Naive thymus-derived CD4-positive, alpha-beta T cell (primary cell): ENCODE measurements around the gene ZBTB21. TPM values are rescaled to one million over a fixed set of nuclear protein-coding genes. Genes with fewer than 3 reads are reported as not detected.
A peak's percentile ranks its signal among the peaks of the same experiment; 100 is the strongest.

Source experiments
- ATAC-seq: fragments of 150-1000 bp; cut with Tn5 transposase; 2 replicates; pipeline ENCODE4 v1.10.0; 2021; ENCODE audit warnings: mild to moderate bottlenecking, moderate library complexity
- CTCF ChIA-PET: fragments of 350-600 bp; sonication (Branson Sonifier 250); formaldehyde crosslinking; loops from one replicate; lab custom pipeline; 2021; ENCODE audit warnings: antibody characterized with exemption; lab: Charles Lee
- POLR2A ChIA-PET: fragments of 350-600 bp; sonication (Branson Sonifier 250); formaldehyde crosslinking; loops from one replicate; lab custom pipeline; 2021; ENCODE audit warnings: antibody characterized with exemption, inconsistent platforms; lab: Charles Lee
- DNase-seq, 9 donors: peaks; one replicate each; pipeline versions ENCODE4 v3.0.0 to v3.0.0-alpha.2; 2020 to 2022; ENCODE audit warnings: mixed read lengths in 1 of 9
- H3K27ac ChIP-seq: one replicate; pipeline ENCODE4 v1.7.0; 2013; ENCODE audit warnings: mild to moderate bottlenecking, low read depth, low read length, moderate library complexity
- H3K27me3 ChIP-seq, 2 donors: one replicate each; pipeline ENCODE4 v1.7.0; 2013; ENCODE audit warnings: low read length in 2 of 2, mild to moderate bottlenecking in 2 of 2, moderate library complexity in 2 of 2; ENCODE audit not compliant: control insufficient read depth in 2 of 2, insufficient read depth in 2 of 2
- H3K36me3 ChIP-seq, 3 experiments: 1 replicate in 2 of 3; 2 replicates in 1 of 3; pipeline ENCODE4 v1.7.0; 2013; ENCODE audit warnings: low read length in 3 of 3, mild to moderate bottlenecking in 3 of 3, moderate library complexity in 1 of 3; ENCODE audit not compliant: insufficient read depth in 3 of 3, control insufficient read depth in 2 of 3
- H3K4me1 ChIP-seq, 2 donors: one replicate each; pipeline ENCODE4 v1.7.0; 2013; ENCODE audit warnings: low read length in 2 of 2, mild to moderate bottlenecking in 2 of 2, moderate library complexity in 1 of 2; ENCODE audit not compliant: control insufficient read depth in 2 of 2, insufficient read depth in 2 of 2
- H3K4me3 ChIP-seq: 2 replicates; pipeline ENCODE4 v1.7.0; 2013; ENCODE audit warnings: mild to moderate bottlenecking, low read length
- H3K9me3 ChIP-seq, 3 experiments: 1 replicate in 2 of 3; 2 replicates in 1 of 3; pipeline ENCODE4 v1.7.0; 2013; ENCODE audit warnings: low read length in 3 of 3; ENCODE audit not compliant: control insufficient read depth in 2 of 3
- H3K27ac Mint-ChIP-seq, 9 donors: one replicate each; pipeline ENCODE4 v1.8.0; 2020 to 2022; ENCODE audit warnings: mixed read lengths in 9 of 9, mild to moderate bottlenecking in 8 of 9, moderate library complexity in 5 of 9, inconsistent platforms in 2 of 9
- H3K27me3 Mint-ChIP-seq, 5 donors: one replicate each; pipeline ENCODE4 v1.8.0; 2021 to 2022; ENCODE audit warnings: mixed read lengths in 5 of 5, mild to moderate bottlenecking in 1 of 5
- H3K36me3 Mint-ChIP-seq, 5 donors: one replicate each; pipeline ENCODE4 v1.8.0; 2020 to 2022; ENCODE audit warnings: mixed read lengths in 5 of 5, mild to moderate bottlenecking in 3 of 5, inconsistent platforms in 1 of 5
- H3K4me1 Mint-ChIP-seq, 7 donors: one replicate each; pipeline ENCODE4 v1.8.0; 2020 to 2022; ENCODE audit warnings: mixed read lengths in 7 of 7, mild to moderate bottlenecking in 3 of 7, inconsistent platforms in 1 of 7
- H3K4me3 Mint-ChIP-seq, 10 donors: one replicate each; pipeline ENCODE4 v1.8.0; 2020 to 2022; ENCODE audit warnings: mild to moderate bottlenecking in 10 of 10, mixed read lengths in 10 of 10, moderate library complexity in 6 of 10, inconsistent platforms in 2 of 10
- H3K9me3 Mint-ChIP-seq, 11 donors: one replicate each; pipeline ENCODE4 v1.8.0; 2020 to 2022; ENCODE audit warnings: mixed read lengths in 11 of 11, mild to moderate bottlenecking in 4 of 11, inconsistent platforms in 1 of 11, moderate library complexity in 1 of 11
- intact Hi-C, 2 donors: fragments of 100-400 bp; cut with micrococcal nuclease; formaldehyde crosslinking; loops; one replicate each; pipeline ENCODE4 v1.15.1; 2023
- polyA plus RNA-seq, 2 donors: library from polyadenylated mRNA; unstranded; fragments of 300-500 nt; fragmentation: Illumina TruSeq; gene quantifications; one replicate each; pipeline ENCODE4 v1.2.3, GENCODE V29; 2021
- total RNA-seq, 6 experiments: library from RNA in 5 of 6; stranded (reverse) in 5 of 6; gene quantifications; 1 replicate in 5 of 6; 2 replicates in 1 of 6; pipeline ENCODE4 v1.2.3 and lab custom pipeline; 2021 to 2026

Gene ZBTB21
- total RNA-seq (100 to 1,000 TPM in 2 of 5 experiments, 10 to 100 TPM in 3; 16.8 to 137 (median 25.2) TPM), polyA plus RNA-seq (1 to 10 TPM; 4.3 to 9.7 TPM), total RNA-seq (lab: John Stamatoyannopoulos, UW) (150 reads per million, percentile 90 among the genes with 10 or more reads in this experiment)

DNA sequence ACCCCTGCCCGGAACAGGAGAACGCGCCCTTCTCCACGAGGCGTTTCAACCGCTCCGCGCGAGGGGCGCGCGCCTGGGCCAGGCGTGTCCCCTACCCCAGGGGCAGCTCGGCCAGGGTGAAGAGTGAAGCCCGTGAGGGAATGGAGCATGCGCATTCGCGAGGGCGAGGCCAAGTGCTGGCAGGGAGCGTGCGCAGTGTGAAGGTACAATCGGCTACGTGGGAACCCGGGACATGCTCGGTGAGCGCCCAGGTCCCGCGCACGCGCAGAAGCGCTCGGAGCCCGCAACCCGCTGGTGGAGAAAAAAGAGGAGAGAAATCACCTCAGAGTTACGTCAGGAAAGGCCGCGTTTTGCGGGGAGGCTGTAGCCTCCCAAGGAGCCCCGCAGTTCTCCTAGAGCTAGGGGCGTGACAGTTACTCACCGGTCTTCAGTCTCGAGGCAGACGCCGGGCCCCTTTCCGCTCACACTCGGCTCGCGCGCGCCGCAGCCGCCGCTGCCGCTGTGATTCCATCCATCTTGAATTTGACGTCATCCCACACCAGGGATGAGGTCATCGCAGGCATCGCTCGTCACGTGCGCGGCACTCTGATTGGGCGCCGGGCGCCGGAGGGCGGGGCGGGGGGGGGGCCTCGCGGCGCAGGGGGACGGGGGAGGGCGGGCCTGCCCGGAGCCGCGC is at the start of gene ZBTB21:
Gene ZBTB21, minus strand, starts transcription at position 530 of the 676 bp plus-strand sequence. CDS start 16,265 bp downstream, outside the sequence.
- CTCF ChIA-PET: interaction anchor here (0.6 to 5.9 kb wide), 3 partner anchors 54 to 107 kb away, joined by 3 to 60 read pairs (median 9); no protein-coding TSS in a partner anchor
- no peaks in the 10 kb centered on the region for H3K36me3 ChIP-seq
- peak; percentile 96 to 99 (median 98) for DNase-seq
- peak; percentile 87 for ATAC-seq
- Mint-ChIP-seq H3K27ac (peak within 1 kb of the TSS; percentile 99 to 100 (median 99)), H3K4me3 (peak within 1 kb of the TSS; percentile 93 to 99 (median 96)), H3K36me3 (peaks cover 3 to 23% (median 4%) of the 10 kb centered on the region in 5 donors), H3K27me3 (peaks cover 0 to 24% (median 0%) of the 10 kb centered on the region in 5 donors), H3K9me3 (peaks cover 0 to 7% (median 0%) of the 10 kb centered on the region in 11 donors), H3K4me1 (peaks cover 7 to 48% (median 41%) of the 10 kb centered on the region in 7 donors)
- POLR2A ChIA-PET: interaction anchor here (0.7 to 13.0 kb wide), 7 partner anchors 9 to 108 kb away, joined by 3 to 122 read pairs (median 4); no protein-coding TSS in a partner anchor
- H3K4me1 ChIP-seq: peaks cover 0 to 5% of the 10 kb centered on the region in 2 donors
- H3K9me3 ChIP-seq: peaks cover 0 to 3% (median 0%) of the 10 kb centered on the region in 3 experiments
- no peaks in the 10 kb centered on the region for H3K27me3 ChIP-seq
- peak within 1 kb of the TSS; percentile 92 for H3K27ac ChIP-seq
- intact Hi-C loops: loop anchor here (1.0 to 10.0 kb wide), 14 partner anchors 8 to 645 kb away; partner anchors contain the start of genes MX2 (in 2 of the 2), PRDM15 (in 2 of the 2), RSPH1 (in 1 of the 2) and UBASH3A (in 1 of the 2)
- peak within 1 kb of the TSS; percentile 78 for H3K4me3 ChIP-seq

DNA sequence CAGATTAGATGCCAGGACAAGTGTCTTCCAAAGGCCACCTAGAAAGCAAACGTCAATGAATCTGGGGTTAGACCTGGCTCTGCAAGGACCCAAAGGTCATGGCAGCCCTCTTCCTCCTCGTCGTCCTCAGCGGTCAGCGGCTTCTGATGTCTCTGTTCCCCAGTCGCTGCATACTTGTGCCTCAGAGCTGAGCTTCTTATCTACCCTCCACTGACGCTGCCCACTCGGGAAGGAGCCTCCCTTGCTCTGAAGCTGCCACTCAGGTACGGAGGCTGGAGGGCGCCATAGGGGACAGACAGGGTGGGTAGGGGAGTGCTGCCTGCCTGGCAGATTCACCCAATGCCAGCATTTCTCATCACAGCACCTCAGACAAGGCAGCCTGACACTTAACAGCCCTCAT is 49.6 kb upstream of the ZBTB21 start:
- Mint-ChIP-seq H3K27me3 (peaks cover 0 to 13% (median 0%) of the 10 kb centered on the region in 5 donors), H3K9me3 (peaks cover 0 to 3% (median 0%) of the 10 kb centered on the region in 11 donors), H3K4me1 (peaks cover 33 to 71% (median 53%) of the 10 kb centered on the region in 7 donors), H3K36me3 (no peaks in the 10 kb centered on the region), H3K4me3 (no peak overlapping the region), H3K27ac (peak overlapping the region in 7 of 9 donors; percentile 59 to 99 (median 78))
- ChIA-PET POLR2A (no interaction called here), CTCF (interaction anchor here (0.6 to 1.1 kb wide), 3 partner anchors 48 to 57 kb away, joined by 3 read pairs; no protein-coding TSS in a partner anchor)
- H3K27me3 ChIP-seq: no peaks in the 10 kb centered on the region
- no peak overlapping the region for H3K27ac ChIP-seq
- no peaks in the 10 kb centered on the region for H3K36me3 ChIP-seq
- H3K4me1 ChIP-seq: peaks cover 20 to 32% of the 10 kb centered on the region in 2 donors
- ATAC-seq (no peak), DNase-seq (no peak)
- no peak overlapping the region for H3K4me3 ChIP-seq
- intact Hi-C loops: loop anchor here (5.0 to 10.0 kb wide), 3 partner anchors 162 to 343 kb away; partner anchors contain the start of gene UBASH3A (in 1 of the 2)
- H3K9me3 ChIP-seq: no peaks in the 10 kb centered on the region

DNA sequence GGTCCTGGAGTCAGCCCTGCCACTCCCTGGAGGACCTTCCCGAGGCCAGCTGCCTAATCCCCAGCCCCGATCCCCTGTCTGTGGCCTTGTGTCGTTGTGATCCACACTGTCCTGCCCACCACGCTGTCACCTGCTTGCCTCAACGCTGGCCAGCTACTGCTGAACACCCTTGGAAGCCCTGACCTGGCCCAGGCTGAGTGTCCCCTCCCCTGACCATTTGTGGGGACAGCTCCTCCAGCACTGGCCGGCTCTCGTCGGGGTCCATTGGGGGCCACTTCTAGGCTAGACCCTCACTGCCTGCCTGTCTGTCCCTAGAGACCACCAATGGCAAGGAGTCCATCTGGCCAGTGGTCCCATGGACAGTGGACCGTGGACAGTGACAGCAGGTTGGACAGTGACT is 49.0 kb upstream of the ZBTB21 start:
- Histone ChIP-seq H3K36me3 (no peaks in the 10 kb centered on the region), H3K27ac (no peak overlapping the region), H3K27me3 (no peaks in the 10 kb centered on the region), H3K4me3 (no peak overlapping the region), H3K4me1 (peaks cover 19 to 29% of the 10 kb centered on the region in 2 donors), H3K9me3 (no peaks in the 10 kb centered on the region)
- Mint-ChIP-seq H3K4me3 (no peak overlapping the region), H3K9me3 (peaks cover 0 to 3% (median 0%) of the 10 kb centered on the region in 11 donors), H3K4me1 (peaks cover 28 to 65% (median 48%) of the 10 kb centered on the region in 7 donors), H3K27ac (peak overlapping the region in 4 of 9 donors; percentile 59 to 99 (median 92)), H3K27me3 (peaks cover 0 to 13% (median 0%) of the 10 kb centered on the region in 5 donors), H3K36me3 (no peaks in the 10 kb centered on the region)
- ATAC-seq: no peak
- intact Hi-C loops: no loop called here
- CTCF ChIA-PET: interaction anchor here (0.6 to 1.1 kb wide), 2 partner anchors 49 to 54 kb away, joined by 3 read pairs; no protein-coding TSS in a partner anchor
- no peak for DNase-seq
- POLR2A ChIA-PET: no interaction called here

DNA sequence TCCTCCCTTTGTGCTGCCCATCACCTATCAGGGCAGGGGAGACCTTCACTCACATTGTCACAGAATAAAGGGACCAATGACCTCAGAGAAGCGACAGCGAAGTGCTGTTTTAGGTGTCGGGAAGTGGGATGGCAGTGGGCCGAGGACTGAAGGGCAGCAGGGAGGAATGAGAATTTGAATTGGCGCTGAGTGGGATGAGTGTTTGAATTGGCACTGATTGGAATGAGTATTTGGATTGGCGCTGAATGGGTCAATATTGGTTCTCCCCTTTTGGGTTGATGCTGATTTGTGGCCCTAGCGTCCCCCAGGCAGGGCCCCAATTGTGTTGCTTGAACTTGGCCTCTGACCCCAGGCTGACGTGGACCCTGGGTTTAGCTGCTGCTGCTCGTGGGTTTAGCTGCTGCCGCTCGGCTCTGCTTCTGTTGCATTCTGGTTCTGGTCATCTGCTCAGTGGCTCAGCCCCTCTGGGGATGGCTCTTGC is 48.5 kb upstream of the ZBTB21 start:
- peaks cover 0 to 3% (median 0%) of the 10 kb centered on the region in 11 donors for H3K9me3 Mint-ChIP-seq
- peaks cover 0 to 13% (median 0%) of the 10 kb centered on the region in 5 donors for H3K27me3 Mint-ChIP-seq
- H3K4me3 ChIP-seq: no peak overlapping the region
- no peaks in the 10 kb centered on the region for H3K36me3 ChIP-seq
- no peaks in the 10 kb centered on the region for H3K36me3 Mint-ChIP-seq
- H3K27ac Mint-ChIP-seq: peak overlapping the region; percentile 44 to 95 (median 73)
- no peak for ATAC-seq
- H3K4me1 ChIP-seq: peaks cover 15 to 24% of the 10 kb centered on the region in 2 donors
- DNase-seq: no peak
- no peaks in the 10 kb centered on the region for H3K9me3 ChIP-seq
- H3K27me3 ChIP-seq: no peaks in the 10 kb centered on the region
- H3K4me1 Mint-ChIP-seq: peaks cover 24 to 60% (median 43%) of the 10 kb centered on the region in 7 donors
- CTCF ChIA-PET: interaction anchor here (1.1 kb wide), 1 partner anchor 49 kb away, joined by 3 read pairs; no protein-coding TSS in a partner anchor
- POLR2A ChIA-PET: no interaction called here
- H3K27ac ChIP-seq: no peak overlapping the region
- H3K4me3 Mint-ChIP-seq: peak overlapping the region in 1 of 10 donors; percentile 62
- intact Hi-C loops: no loop called here

DNA sequence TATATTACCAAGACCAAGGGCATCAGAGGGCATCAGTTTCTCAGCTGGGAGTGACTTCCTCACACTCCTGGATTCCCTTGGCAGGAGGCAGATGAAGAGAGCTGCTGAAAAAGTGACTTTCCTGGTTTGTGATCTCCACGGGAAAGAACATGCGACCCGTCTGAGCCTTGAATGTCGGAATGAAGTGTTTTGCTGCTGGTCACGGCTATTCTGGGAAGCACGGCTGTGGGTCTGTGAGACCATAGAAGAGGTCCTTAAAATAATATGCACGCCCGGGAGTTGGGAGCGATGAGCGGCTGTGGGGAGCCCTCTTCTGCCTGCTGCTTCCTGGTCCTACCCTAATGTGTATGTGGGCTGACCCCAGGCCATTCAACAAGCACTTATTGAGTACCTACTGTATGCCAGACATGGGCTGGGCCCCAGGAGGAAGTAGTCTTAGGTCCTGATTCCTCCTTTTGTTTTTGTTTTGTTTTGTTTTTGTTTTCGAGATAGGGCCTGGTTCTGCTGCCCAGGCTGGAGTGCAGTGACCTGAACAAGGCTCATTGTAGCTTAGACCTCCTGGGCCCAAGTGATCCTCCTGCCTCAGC is 47.8 kb upstream of the ZBTB21 start:
- Mint-ChIP-seq H3K4me3 (no peak overlapping the region), H3K4me1 (peaks cover 18 to 58% (median 46%) of the 10 kb centered on the region in 7 donors), H3K27me3 (peaks cover 0 to 16% (median 0%) of the 10 kb centered on the region in 5 donors), H3K36me3 (no peaks in the 10 kb centered on the region), H3K9me3 (peaks cover 0 to 3% (median 0%) of the 10 kb centered on the region in 11 donors), H3K27ac (peak overlapping the region in 8 of 9 donors; percentile 54 to 95 (median 74))
- CTCF ChIA-PET: interaction anchor here (0.6 kb wide), 1 partner anchor 389 kb away, joined by 3 read pairs; no protein-coding TSS in a partner anchor
- intact Hi-C loops: no loop called here
- no peak overlapping the region for H3K4me3 ChIP-seq
- H3K9me3 ChIP-seq: no peaks in the 10 kb centered on the region
- DNase-seq: no peak
- POLR2A ChIA-PET: no interaction called here
- H3K27ac ChIP-seq: no peak overlapping the region
- peaks cover 15 to 17% of the 10 kb centered on the region in 2 donors for H3K4me1 ChIP-seq
- no peak for ATAC-seq
- no peaks in the 10 kb centered on the region for H3K36me3 ChIP-seq
- H3K27me3 ChIP-seq: no peaks in the 10 kb centered on the region
